GM18907 (cell line): ENCODE results near the gene GRK6.

Source experiments
- ATAC-seq: cut with Tn5 transposase; IDR thresholded peaks from one replicate; pipeline ENCODE4 v1.9.1; 2021; ENCODE audit warnings: mild to moderate bottlenecking, moderate library complexity; ENCODE audit not compliant: unreplicated experiment

The GRK6 gene

DNA sequence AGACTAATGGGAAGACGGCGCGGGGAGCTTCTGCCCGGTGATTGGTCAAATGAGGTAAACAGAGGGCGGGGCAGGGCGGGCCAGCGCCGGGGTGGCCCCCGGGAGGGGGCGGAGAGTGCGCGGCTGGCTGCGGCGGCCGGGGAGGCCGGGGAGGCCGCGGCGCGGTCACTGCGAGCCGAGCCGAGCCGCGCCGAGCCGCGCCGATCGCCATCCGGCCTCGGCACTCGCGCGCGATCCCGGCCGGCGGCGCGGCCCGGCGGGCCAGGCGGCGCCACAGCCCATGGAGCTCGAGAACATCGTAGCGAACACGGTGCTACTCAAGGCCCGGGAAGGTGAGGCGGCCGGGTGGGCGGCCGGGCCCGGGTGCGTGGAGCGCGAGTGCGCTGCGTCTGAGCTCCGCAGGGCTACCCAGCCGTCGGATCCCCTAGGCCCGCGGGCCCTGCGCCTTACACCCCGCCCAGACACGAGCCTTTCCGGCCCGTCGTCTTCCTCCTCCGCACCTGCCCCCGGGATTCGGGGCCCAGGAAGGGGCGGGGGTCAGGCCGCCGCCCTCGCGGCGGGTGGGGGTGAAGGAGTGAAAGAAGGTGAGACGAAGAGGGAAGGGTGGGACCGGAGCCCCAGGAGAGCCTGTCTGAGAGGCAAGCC is at the start of gene GRK6:
GRK6 (plus strand) TSS at position 111 of the 645 bp plus-strand sequence; CDS start at position 281, 170 bp downstream.
- ATAC-seq: peak; percentile 3

GRCh38 chr5:177377851-177378776 is 48.4 kb upstream of the GRK6 start:
- no peak for ATAC-seq

GRCh38 chr5:177378884-177379883 is 47.3 kb upstream of the GRK6 start:
- ATAC-seq: peak; percentile 73

- no peak for ATAC-seq
Observed at GRCh38 chr5:177380805-177381126, 45.7 kb upstream of the GRK6 start.

- ATAC-seq: no peak
Observed at GRCh38 chr5:177382423-177383029, 44.0 kb upstream of the GRK6 start.

- ATAC-seq: no peak
Observed at GRCh38 chr5:177383181-177383580, 43.3 kb upstream of the GRK6 start.

DNA sequence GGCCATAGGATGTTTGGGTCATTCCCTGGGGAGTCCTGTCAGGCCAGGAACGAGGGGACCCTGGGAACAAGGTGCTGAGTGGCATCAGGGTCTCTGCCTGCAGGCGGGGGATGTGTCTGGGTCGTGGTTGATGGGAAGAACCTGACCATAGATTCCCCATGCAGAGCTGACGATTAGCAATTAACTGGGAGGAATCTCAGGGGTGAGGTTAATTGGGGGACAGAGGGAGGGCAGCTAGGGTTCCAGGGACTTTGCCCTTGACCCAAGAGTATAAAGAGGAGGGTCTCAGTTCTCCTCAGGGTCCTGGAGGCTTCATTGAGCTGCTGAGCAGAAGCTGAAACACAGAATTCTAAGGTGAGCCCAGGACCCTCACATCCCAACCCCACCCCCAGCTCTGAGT is 42.3 kb upstream of the GRK6 start, which contains the start of gene SLC34A1:
SLC34A1 (plus strand) TSS at position 301 of the 400 bp plus-strand sequence. CDS start 1,308 bp downstream, outside the sequence.
- no peak for ATAC-seq

DNA sequence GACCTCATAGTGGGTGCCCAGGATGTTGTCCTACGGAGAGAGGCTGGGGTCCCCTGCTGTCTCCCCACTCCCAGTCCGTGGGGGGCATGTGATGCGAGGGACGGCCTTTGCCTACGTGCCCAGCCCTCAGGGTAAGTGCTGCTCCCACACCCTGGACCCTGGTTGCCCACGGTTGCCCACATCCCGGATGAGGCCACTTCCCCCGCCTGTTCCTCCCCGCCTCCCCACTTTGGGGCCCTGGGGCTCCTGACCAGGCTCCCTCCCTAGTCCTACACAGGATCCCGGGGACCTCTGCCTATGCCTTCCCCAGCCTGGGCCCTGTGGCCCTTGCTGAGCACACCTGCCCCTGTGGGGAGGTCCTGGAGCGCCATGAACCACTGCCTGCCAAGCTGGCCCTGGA is 40.8 kb upstream of the GRK6 start:
- ATAC-seq: no peak

GRCh38 chr5:177386542-177386941 is 39.9 kb upstream of the GRK6 start:
- no peak for ATAC-seq

- no peak for ATAC-seq
Observed at GRCh38 chr5:177387405-177387804, 39.1 kb upstream of the GRK6 start.

GRCh38 chr5:177388521-177389052 is 37.9 kb upstream of the GRK6 start:
- no peak for ATAC-seq

DNA sequence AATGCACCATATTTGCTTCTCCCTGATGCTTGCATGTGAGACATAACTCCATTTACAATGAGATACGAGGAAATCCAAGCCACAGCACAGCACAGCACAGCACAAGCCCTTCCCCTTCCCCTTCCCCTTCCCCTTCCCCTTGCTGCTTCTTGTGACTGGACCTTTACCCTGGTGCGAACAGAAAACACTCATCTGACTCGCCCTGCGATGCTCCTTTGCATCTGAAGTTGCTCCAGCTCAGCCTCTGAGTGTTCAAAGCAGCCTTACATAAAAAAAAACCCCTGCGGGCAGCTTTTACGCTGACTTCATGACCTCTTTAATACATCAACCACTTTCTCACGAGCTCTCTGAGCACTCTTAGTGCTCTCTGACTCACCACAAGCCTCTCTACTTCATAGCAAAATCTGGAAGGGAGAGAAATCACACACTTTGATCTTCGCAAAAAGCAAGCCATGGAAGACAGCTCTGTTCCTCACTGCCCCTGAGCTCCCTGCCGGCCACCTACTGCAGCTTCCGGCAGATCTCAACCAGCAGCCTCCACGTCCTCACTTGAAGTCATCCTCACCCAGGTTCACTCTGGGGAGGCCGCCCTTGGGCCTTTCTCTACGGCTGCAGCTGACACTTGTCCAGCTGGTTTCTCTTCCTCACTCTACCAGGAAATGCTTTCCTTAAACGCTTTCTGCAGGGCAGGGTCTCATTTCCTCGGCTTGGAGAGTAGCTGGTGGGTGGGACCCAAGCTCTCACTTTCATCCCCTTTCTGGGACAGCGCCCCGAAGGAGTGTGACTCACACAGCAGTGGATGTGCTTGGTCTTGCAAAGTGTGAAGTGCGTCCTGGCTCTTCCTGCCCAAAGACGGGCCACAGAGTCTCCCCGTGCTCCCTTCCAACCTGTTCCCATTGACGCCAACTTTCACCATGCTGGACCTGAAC is 37.0 kb upstream of the GRK6 start:
- no peak for ATAC-seq

GRCh38 chr5:177390363-177391300 is 35.8 kb upstream of the GRK6 start:
- peak; percentile 54 for ATAC-seq

GRCh38 chr5:177392765-177393164 is 33.7 kb upstream of the GRK6 start:
- no peak for ATAC-seq

DNA sequence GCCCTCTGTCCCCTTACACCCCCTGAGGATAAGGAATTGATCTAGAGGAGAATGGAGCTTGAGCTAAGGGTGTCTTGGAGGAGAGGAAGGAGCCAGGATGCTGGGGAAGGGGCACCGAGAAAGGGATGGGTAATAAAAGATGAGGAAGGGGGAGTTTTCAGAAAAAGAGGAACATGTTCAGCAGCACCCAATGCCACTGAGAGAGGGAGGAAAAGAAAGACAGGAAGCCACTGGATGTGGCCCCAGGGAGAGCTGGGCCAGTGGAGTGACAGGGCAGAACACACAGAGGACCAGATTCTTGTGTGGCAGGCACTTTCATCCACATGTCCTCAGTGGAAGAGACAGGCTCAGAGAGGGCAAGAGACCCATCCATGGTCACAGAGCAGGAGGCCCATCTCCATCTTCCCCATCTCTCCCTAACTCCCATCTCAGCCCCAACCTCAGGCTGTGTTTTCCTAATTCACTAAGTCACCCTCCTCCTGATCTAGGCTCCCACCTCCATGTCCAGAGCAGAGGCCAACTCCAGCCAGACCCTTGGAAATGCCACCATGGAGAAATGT is 33.2 kb upstream of the GRK6 start:
- ATAC-seq: no peak

DNA sequence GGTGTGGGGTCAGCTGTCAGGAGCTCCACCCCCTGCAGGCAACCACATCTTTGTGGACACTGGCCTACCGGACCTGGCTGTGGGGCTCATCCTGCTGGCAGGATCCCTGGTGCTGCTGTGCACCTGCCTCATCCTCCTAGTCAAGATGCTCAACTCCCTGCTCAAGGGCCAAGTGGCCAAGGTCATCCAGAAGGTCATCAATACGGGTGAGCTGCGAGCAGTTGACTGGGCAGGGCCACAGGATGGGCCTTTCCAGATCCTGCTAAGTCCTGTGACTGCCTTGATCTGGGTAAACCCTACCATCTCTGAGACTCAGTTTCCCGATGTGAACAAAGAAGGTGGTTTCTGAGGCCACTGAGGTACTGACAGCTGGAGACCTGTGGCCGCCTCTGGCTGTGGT is 32.5 kb upstream of the GRK6 start:
- ATAC-seq: no peak

DNA sequence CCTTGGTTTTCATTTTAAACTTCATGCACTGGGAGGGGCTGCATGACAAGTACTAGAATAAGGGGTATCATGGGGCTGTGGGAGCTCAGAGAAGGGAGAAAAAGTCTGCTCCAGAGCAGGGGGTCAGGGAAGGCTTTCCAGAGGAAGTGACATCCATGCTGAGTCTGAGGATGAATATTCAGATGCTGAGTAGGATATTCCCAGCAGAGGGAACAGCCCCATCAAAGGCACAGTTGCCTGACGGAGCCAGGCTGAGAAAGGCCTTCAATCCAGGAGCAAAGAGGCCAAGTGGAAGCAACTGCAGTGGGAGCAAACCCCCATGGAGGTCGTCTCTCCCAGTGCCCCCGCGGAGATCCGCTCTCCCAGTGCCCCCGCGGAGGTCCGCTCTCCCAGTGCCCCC is 30.4 kb upstream of the GRK6 start:
- ATAC-seq: no peak

GRCh38 chr5:177396807-177397206 is 29.7 kb upstream of the GRK6 start:
- no peak for ATAC-seq
